Measurements from ENCODE around the gene CDCP2.

DNA sequence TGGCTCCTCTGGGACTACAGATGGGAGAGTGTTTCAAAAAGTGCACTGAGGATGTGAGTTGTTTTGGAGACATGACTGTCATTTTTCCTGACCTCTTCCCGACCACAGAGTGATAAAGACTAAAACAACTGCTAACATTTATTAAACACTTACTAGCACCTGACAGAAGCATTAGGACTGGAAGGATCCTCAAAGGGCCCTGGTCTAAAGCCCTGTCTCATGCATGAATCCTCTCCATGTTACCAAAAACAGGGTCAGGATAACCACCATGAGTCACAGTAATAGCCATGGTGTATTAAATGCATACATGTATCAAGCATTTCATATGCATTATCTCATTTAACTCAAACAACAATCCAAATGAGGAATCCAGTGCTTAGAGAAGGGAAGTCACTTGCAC, 35.5 kb upstream of the CDCP2 start:
- TF ChIP-seq, protein P1, sequence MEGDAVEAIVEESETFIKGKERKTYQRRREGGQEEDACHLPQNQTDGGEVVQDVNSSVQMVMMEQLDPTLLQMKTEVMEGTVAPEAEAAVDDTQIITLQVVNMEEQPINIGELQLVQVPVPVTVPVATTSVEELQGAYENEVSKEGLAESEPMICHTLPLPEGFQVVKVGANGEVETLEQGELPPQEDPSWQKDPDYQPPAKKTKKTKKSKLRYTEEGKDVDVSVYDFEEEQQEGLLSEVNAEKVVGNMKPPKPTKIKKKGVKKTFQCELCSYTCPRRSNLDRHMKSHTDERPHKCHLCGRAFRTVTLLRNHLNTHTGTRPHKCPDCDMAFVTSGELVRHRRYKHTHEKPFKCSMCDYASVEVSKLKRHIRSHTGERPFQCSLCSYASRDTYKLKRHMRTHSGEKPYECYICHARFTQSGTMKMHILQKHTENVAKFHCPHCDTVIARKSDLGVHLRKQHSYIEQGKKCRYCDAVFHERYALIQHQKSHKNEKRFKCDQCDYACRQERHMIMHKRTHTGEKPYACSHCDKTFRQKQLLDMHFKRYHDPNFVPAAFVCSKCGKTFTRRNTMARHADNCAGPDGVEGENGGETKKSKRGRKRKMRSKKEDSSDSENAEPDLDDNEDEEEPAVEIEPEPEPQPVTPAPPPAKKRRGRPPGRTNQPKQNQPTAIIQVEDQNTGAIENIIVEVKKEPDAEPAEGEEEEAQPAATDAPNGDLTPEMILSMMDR (IDR thresholded peaks at IDR 0.05), result no peak
- TF ChIP-seq POLR2AphosphoS5 (IDR thresholded peaks at IDR 0.05; ENCODE audit: low read depth, low read length) (no peak), SIN3A (IDR thresholded peaks at IDR 0.05; ENCODE audit: borderline replicate concordance, insufficient read depth, low read depth, low read length) (no peak)
- TF ChIP-seq, protein P2, sequence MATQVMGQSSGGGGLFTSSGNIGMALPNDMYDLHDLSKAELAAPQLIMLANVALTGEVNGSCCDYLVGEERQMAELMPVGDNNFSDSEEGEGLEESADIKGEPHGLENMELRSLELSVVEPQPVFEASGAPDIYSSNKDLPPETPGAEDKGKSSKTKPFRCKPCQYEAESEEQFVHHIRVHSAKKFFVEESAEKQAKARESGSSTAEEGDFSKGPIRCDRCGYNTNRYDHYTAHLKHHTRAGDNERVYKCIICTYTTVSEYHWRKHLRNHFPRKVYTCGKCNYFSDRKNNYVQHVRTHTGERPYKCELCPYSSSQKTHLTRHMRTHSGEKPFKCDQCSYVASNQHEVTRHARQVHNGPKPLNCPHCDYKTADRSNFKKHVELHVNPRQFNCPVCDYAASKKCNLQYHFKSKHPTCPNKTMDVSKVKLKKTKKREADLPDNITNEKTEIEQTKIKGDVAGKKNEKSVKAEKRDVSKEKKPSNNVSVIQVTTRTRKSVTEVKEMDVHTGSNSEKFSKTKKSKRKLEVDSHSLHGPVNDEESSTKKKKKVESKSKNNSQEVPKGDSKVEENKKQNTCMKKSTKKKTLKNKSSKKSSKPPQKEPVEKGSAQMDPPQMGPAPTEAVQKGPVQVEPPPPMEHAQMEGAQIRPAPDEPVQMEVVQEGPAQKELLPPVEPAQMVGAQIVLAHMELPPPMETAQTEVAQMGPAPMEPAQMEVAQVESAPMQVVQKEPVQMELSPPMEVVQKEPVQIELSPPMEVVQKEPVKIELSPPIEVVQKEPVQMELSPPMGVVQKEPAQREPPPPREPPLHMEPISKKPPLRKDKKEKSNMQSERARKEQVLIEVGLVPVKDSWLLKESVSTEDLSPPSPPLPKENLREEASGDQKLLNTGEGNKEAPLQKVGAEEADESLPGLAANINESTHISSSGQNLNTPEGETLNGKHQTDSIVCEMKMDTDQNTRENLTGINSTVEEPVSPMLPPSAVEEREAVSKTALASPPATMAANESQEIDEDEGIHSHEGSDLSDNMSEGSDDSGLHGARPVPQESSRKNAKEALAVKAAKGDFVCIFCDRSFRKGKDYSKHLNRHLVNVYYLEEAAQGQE (IDR thresholded peaks at IDR 0.05; ENCODE audit: insufficient read depth in 1 of 2, low read depth in 2 of 2, low read length in 1 of 2), result no peak
